CD14-positive monocyte (primary cell): ENCODE data around the gene ZNF792. TPM values are rescaled to one million over a fixed set of nuclear protein-coding genes. Genes with fewer than 3 reads are reported as not detected.

ENCODE experiments used
- DNase-seq, 3 donors: peaks; one replicate each; pipeline ENCODE4 v3.0.0-alpha.2; 2011 to 2022
- H2AFZ ChIP-seq: 2 replicates; pipeline ENCODE4 v1.6.0; 2012; ENCODE audit warnings: mild to moderate bottlenecking, low read depth, low read length, inconsistent platforms; ENCODE audit not compliant: insufficient read depth, poor library complexity, severe bottlenecking
- H3K27ac ChIP-seq, 2 donors: 1 replicate in 1 of 2; 2 replicates in 1 of 2; pipeline ENCODE4 v1.5.1; 2012 to 2013; ENCODE audit warnings: low read length in 2 of 2, control low read depth in 1 of 2, inconsistent platforms in 1 of 2, low read depth in 1 of 2, mild to moderate bottlenecking in 1 of 2
- H3K27me3 ChIP-seq, 2 donors: one replicate each; pipeline versions ENCODE4 v1.6.0 to v1.6.1; 2011 to 2013; ENCODE audit warnings: low read length in 2 of 2; ENCODE audit not compliant: control insufficient read depth in 2 of 2, insufficient read depth in 2 of 2
- H3K36me3 ChIP-seq, 2 donors: replicated peaks in 1 of 2; 1 replicate in 1 of 2; 2 replicates in 1 of 2; pipeline versions ENCODE4 v1.5.1 to v1.6.1; 2012 to 2013; ENCODE audit warnings: low read length in 2 of 2, control low read depth in 1 of 2, inconsistent platforms in 1 of 2, mild to moderate bottlenecking in 1 of 2; ENCODE audit not compliant: insufficient read depth in 2 of 2, control insufficient read depth in 1 of 2
- H3K4me1 ChIP-seq, 2 donors: 1 replicate in 1 of 2; 2 replicates in 1 of 2; pipeline versions ENCODE4 v1.5.1 to v1.6.1; 2012 to 2013; ENCODE audit warnings: low read length in 2 of 2, control low read depth in 1 of 2, inconsistent platforms in 1 of 2, mild to moderate bottlenecking in 1 of 2, moderate library complexity in 1 of 2; ENCODE audit not compliant: insufficient read depth in 2 of 2, control insufficient read depth in 1 of 2
- H3K4me2 ChIP-seq: replicated peaks from 2 replicates; pipeline ENCODE3; 2012; ENCODE audit warnings: low read length, moderate library complexity, mild to moderate bottlenecking; ENCODE audit not compliant: poor library complexity, severe bottlenecking; ENCODE audit errors: extremely low read depth
- H3K4me3 ChIP-seq, 3 experiments: fragments of 200-600 bp in 1 of 3; sonication (generic) in 1 of 3; replicated peaks in 1 of 3; 1 replicate in 2 of 3; 2 replicates in 1 of 3; pipeline ENCODE4 v1.5.1; 2011 to 2013; ENCODE audit warnings: low read length in 3 of 3, mild to moderate bottlenecking in 3 of 3, control low read depth in 2 of 3, low read depth in 2 of 3, inconsistent platforms in 1 of 3, moderate library complexity in 1 of 3
- H3K79me2 ChIP-seq: 2 replicates; pipeline ENCODE4 v1.6.0; 2012; ENCODE audit warnings: mild to moderate bottlenecking, control low read depth, inconsistent platforms, low read length, moderate library complexity; ENCODE audit not compliant: insufficient read depth
- H3K9ac ChIP-seq: 2 replicates; pipeline ENCODE4 v1.6.0; 2017; ENCODE audit warnings: low read length, mild to moderate bottlenecking; ENCODE audit not compliant: insufficient read depth, poor library complexity, severe bottlenecking
- H3K9me3 ChIP-seq, 2 donors: replicated peaks in 1 of 2; 1 replicate in 1 of 2; 2 replicates in 1 of 2; pipeline versions ENCODE4 v1.5.1 to v1.6.1; 2012 to 2013; ENCODE audit warnings: low read length in 2 of 2, control low read depth in 1 of 2; ENCODE audit not compliant: control insufficient read depth in 1 of 2, insufficient read depth in 1 of 2
- H4K20me1 ChIP-seq: 2 replicates; pipeline ENCODE4 v1.6.0; 2012; ENCODE audit warnings: mild to moderate bottlenecking, low read length, control low read depth, moderate library complexity; ENCODE audit not compliant: insufficient read depth
- H3K27ac Mint-ChIP-seq, 7 donors: one replicate each; pipeline ENCODE4 v1.8.0; 2020; ENCODE audit warnings: mild to moderate bottlenecking in 7 of 7, mixed read lengths in 7 of 7, moderate library complexity in 6 of 7, inconsistent platforms in 2 of 7
- H3K27me3 Mint-ChIP-seq, 3 donors: one replicate each; pipeline ENCODE4 v1.8.0; 2021 to 2022; ENCODE audit warnings: low read depth in 3 of 3, mild to moderate bottlenecking in 3 of 3, mixed read lengths in 3 of 3, moderate library complexity in 3 of 3, inconsistent platforms in 1 of 3
- H3K36me3 Mint-ChIP-seq, 2 donors: one replicate each; pipeline ENCODE4 v1.8.0; 2020; ENCODE audit warnings: mixed read lengths in 2 of 2, inconsistent platforms in 1 of 2, mild to moderate bottlenecking in 1 of 2
- H3K4me1 Mint-ChIP-seq: one replicate; pipeline ENCODE4 v1.8.0; 2020; ENCODE audit warnings: mild to moderate bottlenecking, mixed read lengths
- H3K4me3 Mint-ChIP-seq, 2 donors: one replicate each; pipeline ENCODE4 v1.8.0; 2020; ENCODE audit warnings: mild to moderate bottlenecking in 2 of 2, mixed read lengths in 2 of 2, moderate library complexity in 1 of 2
- H3K9me3 Mint-ChIP-seq, 7 donors: one replicate each; pipeline ENCODE4 v1.8.0; 2020 to 2022; ENCODE audit warnings: mixed read lengths in 7 of 7, mild to moderate bottlenecking in 6 of 7, moderate library complexity in 6 of 7, inconsistent platforms in 2 of 7
- WGBS: methylation state at CpG from one replicate; pipeline ENCODE4 v1.1.5; 2013; ENCODE audit warnings: missing lambda C conversion rate; ENCODE audit not compliant: insufficient coverage; 5-methylcytosine and 5-hydroxymethylcytosine counted together
- intact Hi-C, 2 donors: fragments of 100-400 bp; cut with micrococcal nuclease; formaldehyde crosslinking; loops; one replicate each; pipeline versions ENCODE4 v1.15.0 to v1.15.1; 2023
- polyA plus RNA-seq, 3 donors: library from polyadenylated mRNA; depleted of rRNA in 1 of 3; unstranded in 2 of 3; stranded (reverse) in 1 of 3; fragments of 300-500 nt in 2 of 3; fragments of >200 nt in 1 of 3; fragmentation: Illumina TruSeq in 2 of 3; gene quantifications; 1 replicate in 2 of 3; 2 replicates in 1 of 3; pipeline ENCODE4 v1.2.3, GENCODE V29; 2012 to 2021
- TF ChIP-seq, protein P1 (sequence below): fragments of 200-600 bp; IDR thresholded peaks from one replicate; pipeline ENCODE4 v1.8.0; 2022; ENCODE audit warnings: antibody characterized with exemption, mild to moderate bottlenecking

ZNF792 gene
- polyA plus RNA-seq, 3 donors, result 1.3 to 3.3 (median 1.7) TPM

DNA sequence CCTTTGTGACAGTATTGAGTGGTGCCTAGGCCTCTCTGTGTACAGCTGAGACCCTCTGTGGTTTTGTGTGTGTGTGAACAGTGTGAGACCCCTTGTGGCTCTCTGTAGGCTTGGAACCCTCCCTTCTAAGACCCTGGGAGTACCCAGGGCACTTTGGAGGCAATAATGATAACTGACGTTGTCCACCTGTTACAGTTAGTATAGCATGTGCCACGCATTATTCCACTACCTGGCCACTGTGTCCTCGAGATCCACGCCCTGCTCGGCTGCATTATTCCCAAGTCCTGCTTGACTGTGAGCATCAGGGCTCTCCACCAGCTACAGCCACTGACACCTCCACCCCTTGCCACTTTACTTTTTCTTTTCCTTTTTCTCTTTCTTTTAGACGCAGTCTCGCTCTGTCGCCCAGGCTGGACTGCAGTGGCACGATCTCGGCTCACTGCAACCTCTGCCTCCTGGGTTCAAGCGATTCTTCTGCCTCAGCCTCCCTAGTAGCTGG, 38.1 kb upstream of the ZNF792 start:
- Histone ChIP-seq H3K4me3 (peak overlapping the region in 1 of 3 experiments; percentile 81), H3K36me3 (peaks cover 17 to 21% of the 10 kb centered on the region in 2 donors), H4K20me1 (peaks cover 40% of the 10 kb centered on the region), H3K79me2 (peaks cover 74% of the 10 kb centered on the region), H3K27me3 (no peaks in the 10 kb centered on the region), H3K4me2 (peak overlapping the region; percentile 97), H3K9ac (no peak overlapping the region), H3K4me1 (peaks cover 61 to 62% of the 10 kb centered on the region in 2 donors), H3K27ac (peak overlapping the region in 1 of 2 donors; percentile 59), H2AFZ (no peak overlapping the region), H3K9me3 (no peaks in the 10 kb centered on the region)
- no peak for DNase-seq
- Mint-ChIP-seq H3K27me3 (peaks cover 0 to 7% (median 0%) of the 10 kb centered on the region in 3 donors), H3K36me3 (peaks cover 26 to 36% of the 10 kb centered on the region in 2 donors), H3K9me3 (peaks cover 0 to 1% (median 0%) of the 10 kb centered on the region in 7 donors), H3K4me3 (peak overlapping the region; percentile 44 to 98), H3K27ac (peak overlapping the region; percentile 65 to 98 (median 92)), H3K4me1 (peaks cover 57% of the 10 kb centered on the region)
- intact Hi-C loops, result no loop called here
- TF ChIP-seq, protein P1, sequence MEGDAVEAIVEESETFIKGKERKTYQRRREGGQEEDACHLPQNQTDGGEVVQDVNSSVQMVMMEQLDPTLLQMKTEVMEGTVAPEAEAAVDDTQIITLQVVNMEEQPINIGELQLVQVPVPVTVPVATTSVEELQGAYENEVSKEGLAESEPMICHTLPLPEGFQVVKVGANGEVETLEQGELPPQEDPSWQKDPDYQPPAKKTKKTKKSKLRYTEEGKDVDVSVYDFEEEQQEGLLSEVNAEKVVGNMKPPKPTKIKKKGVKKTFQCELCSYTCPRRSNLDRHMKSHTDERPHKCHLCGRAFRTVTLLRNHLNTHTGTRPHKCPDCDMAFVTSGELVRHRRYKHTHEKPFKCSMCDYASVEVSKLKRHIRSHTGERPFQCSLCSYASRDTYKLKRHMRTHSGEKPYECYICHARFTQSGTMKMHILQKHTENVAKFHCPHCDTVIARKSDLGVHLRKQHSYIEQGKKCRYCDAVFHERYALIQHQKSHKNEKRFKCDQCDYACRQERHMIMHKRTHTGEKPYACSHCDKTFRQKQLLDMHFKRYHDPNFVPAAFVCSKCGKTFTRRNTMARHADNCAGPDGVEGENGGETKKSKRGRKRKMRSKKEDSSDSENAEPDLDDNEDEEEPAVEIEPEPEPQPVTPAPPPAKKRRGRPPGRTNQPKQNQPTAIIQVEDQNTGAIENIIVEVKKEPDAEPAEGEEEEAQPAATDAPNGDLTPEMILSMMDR, result no peak
- 92% methylated on average over 7 of the region's 11 CpGs for WGBS

DNA sequence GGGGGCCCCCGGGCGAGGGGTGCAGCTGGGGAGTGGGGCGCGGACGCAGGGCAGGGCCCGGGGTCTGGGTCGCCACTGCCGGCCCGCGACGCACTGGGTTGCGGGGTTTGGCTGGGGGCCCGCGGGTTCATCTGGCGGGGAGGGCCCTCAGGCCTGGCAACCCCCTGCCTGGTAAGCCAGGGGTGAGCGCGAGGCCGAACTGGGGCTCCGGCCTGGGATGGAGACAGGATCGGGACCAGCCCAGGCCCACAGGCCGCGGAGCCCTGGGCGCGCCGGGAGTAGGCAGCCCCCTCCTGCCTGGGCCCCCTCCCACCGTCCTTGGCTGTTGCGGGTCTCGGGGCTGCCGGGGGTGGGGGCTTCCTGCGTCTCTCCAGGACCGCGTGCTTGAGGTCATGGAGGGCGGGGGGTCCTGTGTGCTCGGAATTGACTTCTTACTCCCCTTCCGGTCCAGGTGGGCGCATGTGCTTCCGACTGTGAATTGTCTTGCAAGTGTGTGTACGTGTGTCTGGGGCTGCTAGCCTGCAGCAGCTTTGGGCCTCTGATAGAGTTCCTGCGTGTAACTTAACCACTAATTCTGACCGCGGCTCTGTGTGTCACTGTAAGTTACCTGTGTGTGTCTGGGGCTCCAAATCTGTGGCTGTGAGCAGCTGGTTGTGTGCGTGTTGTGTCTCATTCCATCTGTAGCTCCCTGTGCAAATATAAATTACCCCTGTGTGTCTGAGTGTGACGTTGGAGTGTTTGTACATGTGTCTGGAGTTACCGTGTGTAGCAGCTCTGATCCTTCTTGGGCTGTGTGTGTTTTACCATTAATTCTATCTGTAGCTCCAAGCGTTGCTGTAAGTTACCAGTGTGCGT, 36.8 kb upstream of the ZNF792 start:
- Mint-ChIP-seq H3K9me3 (peaks cover 0 to 1% (median 0%) of the 10 kb centered on the region in 7 donors), H3K27ac (peak overlapping the region; percentile 89 to 98 (median 96)), H3K27me3 (peaks cover 0 to 7% (median 0%) of the 10 kb centered on the region in 3 donors), H3K36me3 (peaks cover 14 to 26% of the 10 kb centered on the region in 2 donors), H3K4me3 (peak overlapping the region; percentile 93 to 98), H3K4me1 (peaks cover 69% of the 10 kb centered on the region)
- 0% methylated on average over 24 of the region's 46 CpGs for WGBS
- Histone ChIP-seq H3K27ac (peak overlapping the region; percentile 62 to 93), H3K9ac (peak overlapping the region; percentile 77), H3K27me3 (no peaks in the 10 kb centered on the region), H4K20me1 (peaks cover 29% of the 10 kb centered on the region), H3K79me2 (peaks cover 62% of the 10 kb centered on the region), H3K4me1 (peaks cover 74% of the 10 kb centered on the region in 2 donors), H3K4me3 (peak overlapping the region; percentile 59 to 81 (median 60)), H3K36me3 (peaks cover 6 to 12% of the 10 kb centered on the region in 2 donors), H2AFZ (peak overlapping the region; percentile 66), H3K4me2 (peak overlapping the region; percentile 97), H3K9me3 (no peaks in the 10 kb centered on the region)
- intact Hi-C loops, result no loop called here
- peak in 2 of 3 donors; percentile 18 to 38 for DNase-seq
- TF ChIP-seq, protein P1, result no peak
